ENCODE results near the gene CDC14A. TPM values are rescaled to one million over a fixed set of nuclear protein-coding genes. Genes with fewer than 3 reads are reported as not detected.

CDC14A gene
- total and polyA plus RNA-seq, 2 of the 8 experiments (the other 6 are each of a cell fraction or from before 2014, with no cell fraction given), result 3.2 to 8.9 TPM

- H3K27me3 ChIP-seq (replicated peaks in 1 of 4; ENCODE audit: control insufficient read depth in 3 of 4, extremely low read depth in 1 of 4, insufficient read depth in 3 of 4, low read length in 3 of 4), result no peaks in the 10 kb centered on the region
- H2AK5ac ChIP-seq (ENCODE audit: low read depth, low read length), result no peak overlapping the region
- no peak overlapping the region for H3K4me3 ChIP-seq (ENCODE audit: extremely low read depth in 1 of 4, insufficient read depth in 2 of 4, low read depth in 3 of 4, low read length in 4 of 4)
- H3K9me3 ChIP-seq (ENCODE audit: insufficient read depth in 2 of 2, low read depth in 1 of 2, low read length in 1 of 2), result no peaks in the 10 kb centered on the region
- WGBS, 2 experiments (ENCODE audit: extremely low coverage in 1 of 2, insufficient coverage in 1 of 2, insufficient read length in 1 of 2, insufficient replicate concordance in 2 of 2, low coverage in 1 of 2, low lambda C conversion rate in 2 of 2, missing lambda C conversion rate in 1 of 2), result 85% methylated on average over 4 of the region's 4 CpGs; no CpG with 5 or more reads in 1 of the 2 experiments
- H3K4me2 ChIP-seq (ENCODE audit: insufficient read depth in 1 of 2, low read depth in 2 of 2, low read length in 2 of 2), result no peak overlapping the region
- H3K79me2 ChIP-seq (ENCODE audit: control insufficient read depth in 1 of 2, insufficient read depth in 2 of 2, low read length in 2 of 2), result no peaks in the 10 kb centered on the region
- H2BK120ac ChIP-seq (replicated peaks; ENCODE audit: low read depth, low read length), result no peak overlapping the region
- no peak overlapping the region for H3K27ac ChIP-seq (ENCODE audit: low read depth, low read length)
- ChIA-PET POLR2A (ENCODE audit: partially characterized antibody) (no interaction called here), CTCF (ENCODE audit: partially characterized antibody) (interaction anchor here (1.2 kb wide), 1 partner anchor 30 kb away, joined by 3 read pairs; no protein-coding TSS in a partner anchor)
- H3K56ac ChIP-seq (replicated peaks; ENCODE audit: insufficient read length, low read depth, low read length), result no peak overlapping the region
- no peak overlapping the region for H3K14ac ChIP-seq (ENCODE audit: insufficient read length)
- no peak overlapping the region for H3K23ac ChIP-seq (ENCODE audit: insufficient read length)
- H2AFZ ChIP-seq (ENCODE audit: low read length), result no peak overlapping the region
- no peak overlapping the region for H2BK20ac ChIP-seq (ENCODE audit: low read length)
- DNase-seq (ENCODE audit: low read depth in 1 of 2, low spot score in 2 of 2) (no peak), FAIRE-seq (no peak)
- H3K4me1 ChIP-seq (replicated peaks in 1 of 4; ENCODE audit: control insufficient read depth in 3 of 4, insufficient read depth in 4 of 4, low read length in 3 of 4), result no peaks in the 10 kb centered on the region
- H2BK12ac ChIP-seq (ENCODE audit: low read depth, low read length), result no peak overlapping the region
- no peak overlapping the region for H4K91ac ChIP-seq (replicated peaks; ENCODE audit: insufficient read length, low read length)
- no peak overlapping the region for H2BK5ac ChIP-seq (ENCODE audit: low read depth, low read length)
- H4K20me1 ChIP-seq (replicated peaks in 1 of 2; ENCODE audit: control insufficient read depth in 1 of 2, insufficient read depth in 2 of 2, low read length in 2 of 2), result no peaks in the 10 kb centered on the region
- H3K79me1 ChIP-seq (ENCODE audit: low read depth, low read length), result no peaks in the 10 kb centered on the region
- H3K36me3 ChIP-seq (ENCODE audit: control insufficient read depth in 2 of 4, insufficient read depth in 4 of 4, low read length in 3 of 4), result peaks cover 0 to 11% (median 5%) of the 10 kb centered on the region in 4 experiments; a peak in 4 of 8 replicates
- no peak overlapping the region for H3K4ac ChIP-seq (replicated peaks; ENCODE audit: insufficient read length, low read depth, low read length)
- H3K18ac ChIP-seq (ENCODE audit: extremely low read depth, low read length), result no peak overlapping the region
- H3K23me2 ChIP-seq (ENCODE audit: low read depth, low read length), result no peaks in the 10 kb centered on the region
- no peak overlapping the region for H2BK15ac ChIP-seq (ENCODE audit: low read length)
- no peak overlapping the region for H4K8ac ChIP-seq (ENCODE audit: extremely low read depth, insufficient read depth, low read length)
- no peak overlapping the region for H3K9ac ChIP-seq (replicated peaks in 1 of 4; ENCODE audit: extremely low read depth in 1 of 4, low read depth in 3 of 4, low read length in 3 of 4)
- H4K5ac ChIP-seq (ENCODE audit: insufficient read length, low read depth, low read length), result no peak overlapping the region
Observed at GRCh38 chr1:100497796-100498195, 145.5 kb downstream of the CDC14A start.

Data from H1 (cell line).